GM18909 (cell line): Measurements from ENCODE around the gene DIAPH1.

ENCODE experiments used
- ATAC-seq: cut with Tn5 transposase; IDR thresholded peaks from one replicate; pipeline ENCODE4 v1.9.1; 2021; ENCODE audit warnings: mild to moderate bottlenecking; ENCODE audit not compliant: unreplicated experiment, poor library complexity

DIAPH1 gene

DNA sequence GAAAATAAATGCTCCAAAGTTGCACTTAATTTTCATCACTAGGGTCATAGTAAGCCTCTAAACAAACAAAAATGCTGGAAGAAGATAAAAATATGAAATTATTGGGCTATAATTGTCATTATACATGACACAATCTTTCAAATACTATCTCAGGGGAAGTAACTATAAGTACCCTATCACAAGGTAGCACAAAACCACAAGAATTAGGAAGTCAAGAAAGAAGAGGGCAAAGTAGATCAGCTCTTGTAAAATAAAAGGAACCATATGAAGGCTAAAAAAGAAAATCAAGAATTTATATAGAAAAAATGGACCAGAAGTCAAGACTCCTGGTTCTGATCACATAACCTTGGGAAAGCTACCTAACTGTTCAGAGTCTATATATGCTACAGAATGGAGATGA is 48.1 kb downstream of the DIAPH1 start:
- ATAC-seq, result no peak

DNA sequence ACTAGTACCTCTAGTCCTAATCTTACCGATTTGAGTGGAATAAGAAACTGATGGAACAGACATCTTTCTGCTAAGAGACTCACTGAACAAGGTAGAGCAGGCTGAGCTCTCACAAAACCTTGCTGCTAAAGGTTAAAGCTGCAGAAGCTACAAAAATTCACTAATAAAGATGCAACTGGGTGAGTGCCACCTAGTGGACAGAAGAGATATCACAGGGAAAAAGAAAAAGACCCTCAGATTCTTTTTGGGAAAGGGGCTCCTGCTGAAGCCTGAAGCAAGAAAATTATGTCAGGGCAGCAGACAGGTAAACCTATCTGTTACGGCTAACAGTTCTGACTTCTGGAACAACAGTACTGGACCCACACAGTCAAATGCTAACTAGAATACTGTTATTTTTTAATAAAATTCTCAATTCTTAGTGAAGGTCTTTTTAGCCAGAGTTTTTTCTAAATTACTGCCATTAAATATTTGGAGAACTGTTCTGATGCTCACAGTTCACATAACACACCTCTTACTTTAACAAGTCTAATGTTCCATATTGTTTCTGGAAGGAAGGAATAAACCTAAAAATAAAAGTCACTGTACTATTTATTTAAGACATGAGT is 51.2 kb downstream of the DIAPH1 start:
- ATAC-seq, result no peak

GRCh38 chr5:141565826-141566570 is 52.8 kb downstream of the DIAPH1 start:
- ATAC-seq, result no peak

GRCh38 chr5:141564216-141564692 is 54.5 kb downstream of the DIAPH1 start:
- ATAC-seq, result peak; percentile 97

GRCh38 chr5:141560725-141561483 is 57.9 kb downstream of the DIAPH1 start:
- ATAC-seq, result no peak

- no peak for ATAC-seq
These were observed 58.6 kb downstream of the DIAPH1 start for GRCh38 chr5:141560151-141560550.

GRCh38 chr5:141559461-141559860 is 59.3 kb downstream of the DIAPH1 start:
- no peak for ATAC-seq

GRCh38 chr5:141558150-141558549 is 60.6 kb downstream of the DIAPH1 start:
- peak; percentile 17 for ATAC-seq

- ATAC-seq, result peak; percentile 70
These were observed 61.1 kb downstream of the DIAPH1 start for GRCh38 chr5:141557681-141558136.

- no peak for ATAC-seq
These were observed 70.9 kb downstream of the DIAPH1 start for GRCh38 chr5:141547921-141548320.

DNA sequence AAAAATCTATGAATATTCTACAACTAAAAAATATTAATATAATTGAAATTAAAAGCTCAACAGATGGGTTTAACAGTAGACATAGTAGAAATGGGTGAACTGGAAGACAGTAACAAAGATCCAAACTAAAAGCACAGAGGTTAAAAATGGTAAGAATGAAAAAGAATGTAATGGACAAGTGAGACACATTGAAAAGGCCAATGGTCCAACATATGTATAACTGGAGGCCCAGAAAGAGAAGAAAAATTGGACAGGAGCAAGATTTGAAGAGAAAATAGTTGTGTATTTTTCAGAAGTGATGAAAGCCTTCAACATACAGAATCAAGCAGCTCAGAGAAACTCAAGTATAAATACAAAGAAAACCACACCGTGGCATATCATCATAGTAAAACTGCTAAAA is 71.3 kb downstream of the DIAPH1 start:
- ATAC-seq, result no peak

DNA sequence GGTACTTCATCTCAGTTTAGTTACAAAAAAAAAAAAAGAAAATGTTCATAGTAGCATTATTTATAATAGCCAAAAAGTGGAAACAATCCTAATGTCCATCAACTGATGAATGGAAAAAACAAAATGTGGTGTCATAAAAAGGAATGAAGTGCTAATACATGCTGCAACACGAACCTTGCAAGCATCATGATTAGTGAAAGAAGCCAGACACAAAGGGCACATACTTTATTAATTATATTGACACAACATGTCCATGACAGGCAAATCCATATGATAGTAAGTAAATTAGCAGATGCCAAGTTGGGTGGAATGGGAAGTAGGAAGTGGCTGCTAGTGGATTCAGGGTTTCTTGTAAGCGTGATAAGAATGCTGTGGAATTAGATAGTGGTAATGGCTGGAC is 75.7 kb downstream of the DIAPH1 start:
- ATAC-seq, result no peak

DNA sequence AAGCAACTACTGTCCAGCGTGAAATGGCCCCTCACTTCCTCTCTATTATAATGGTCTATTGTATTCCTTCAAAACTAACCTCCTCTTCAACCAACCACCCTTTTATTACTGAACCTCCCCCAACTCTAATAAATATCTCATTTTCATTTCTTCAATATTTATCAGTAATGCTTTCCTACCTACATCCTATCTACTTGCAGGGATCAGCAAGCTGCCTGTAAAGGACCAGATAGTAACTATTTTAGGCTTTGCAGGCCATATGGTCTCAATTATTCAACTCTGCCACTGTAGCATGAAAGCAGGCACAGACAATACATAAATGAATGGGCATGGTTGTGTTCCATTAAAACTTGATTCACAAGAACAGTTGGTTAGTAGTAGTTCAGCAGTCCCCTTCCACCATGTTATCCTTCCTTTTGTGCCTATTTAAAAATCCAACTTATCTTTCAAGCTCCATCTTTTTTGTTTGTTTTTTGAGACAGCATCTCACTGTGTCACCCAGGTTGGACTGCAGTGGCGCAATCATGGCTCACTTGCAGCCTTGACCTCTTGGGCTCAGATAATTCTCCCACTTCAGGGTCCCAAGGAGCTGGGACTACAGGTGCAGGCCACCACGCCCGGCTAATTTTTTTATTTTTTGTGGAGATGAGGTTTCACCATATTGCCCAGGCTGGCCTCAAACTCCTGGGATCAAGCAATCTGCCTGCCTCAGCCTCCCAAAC is 84.1 kb downstream of the DIAPH1 start:
- ATAC-seq, result no peak

DNA sequence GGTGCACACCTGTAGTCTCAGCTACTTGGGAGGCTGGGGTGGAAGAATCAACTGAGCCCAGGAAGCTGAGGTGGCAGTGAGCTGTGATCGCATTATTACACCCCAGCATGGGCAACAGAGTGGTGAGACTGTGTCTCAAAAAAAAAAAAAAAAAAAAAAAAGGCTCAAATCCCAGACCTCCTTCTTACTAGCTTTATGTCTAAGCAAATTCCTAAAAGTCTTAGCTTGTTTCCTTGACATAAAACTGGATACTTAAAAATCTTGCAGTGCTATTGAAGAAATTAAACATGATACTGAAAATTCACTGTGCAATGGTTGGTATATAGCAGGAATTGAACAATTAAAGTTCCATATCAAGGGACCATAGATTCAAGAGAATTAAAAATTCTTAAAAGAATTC is 84.9 kb downstream of the DIAPH1 start:
- no peak for ATAC-seq

DNA sequence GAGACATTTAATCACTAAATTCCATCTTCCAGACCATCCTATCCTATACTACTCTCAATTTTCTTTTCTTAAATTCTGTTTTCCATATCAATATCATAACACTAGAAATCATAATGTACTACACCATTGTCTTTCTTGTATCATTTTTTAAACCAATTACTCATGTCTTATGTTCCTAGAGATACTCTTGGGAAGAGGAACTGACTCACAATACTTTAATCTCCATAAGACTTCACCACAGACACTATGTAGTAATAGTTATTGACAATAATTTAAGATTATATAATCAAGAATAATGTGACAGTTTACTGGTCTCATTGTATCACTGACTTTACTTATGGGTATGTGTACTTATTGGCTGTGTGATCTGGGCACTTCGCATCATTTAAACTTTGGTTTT is 86.1 kb downstream of the DIAPH1 start:
- no peak for ATAC-seq

- peak; percentile 46 for ATAC-seq
These were observed 88.9 kb downstream of the DIAPH1 start for GRCh38 chr5:141529873-141530272.

- peak; percentile 38 for ATAC-seq
These were observed 89.8 kb downstream of the DIAPH1 start for GRCh38 chr5:141529002-141529401.

- no peak for ATAC-seq
These were observed 90.4 kb downstream of the DIAPH1 start for GRCh38 chr5:141528291-141528984.

GRCh38 chr5:141527426-141527825 is 91.4 kb downstream of the DIAPH1 start:
- ATAC-seq, result no peak

- ATAC-seq, result no peak
These were observed 93.1 kb downstream of the DIAPH1 start for GRCh38 chr5:141525653-141526052.
